Measurements from ENCODE around the gene SUGP1. TPM values are rescaled to one million over a fixed set of nuclear protein-coding genes. Genes with fewer than 3 reads are reported as not detected.
A peak's percentile ranks its signal among the peaks of the same experiment; 100 is the strongest.

Gene SUGP1
- polyA plus RNA-seq, 1 of the 3 experiments (the other 2 are of a cell fraction) = 43.2 TPM

GRCh38 chr19:19279062-19279612 is 41.2 kb downstream of the SUGP1 start (continued):
- TF ChIP-seq PBX3 (IDR thresholded peaks at IDR 0.05) = no peak
- no peak for TF ChIP-seq RFX5 (IDR thresholded peaks at IDR 0.05; ENCODE audit: low read length)

GRCh38 chr19:19278315-19278714 is 42.0 kb downstream of the SUGP1 start:
- 100% methylated on average over 5 of the region's 7 CpGs for WGBS (ENCODE audit: low lambda C conversion rate)
- peaks cover 0 to 60% of the 10 kb centered on the region in 2 experiments for H3K36me3 ChIP-seq (replicated peaks in 1 of 2; ENCODE audit: control insufficient read depth in 1 of 2, insufficient read depth in 2 of 2, low read length in 1 of 2)
- H3K79me2 ChIP-seq (ENCODE audit: insufficient read depth) = no peaks in the 10 kb centered on the region
- no peaks in the 10 kb centered on the region for H3K9me3 ChIP-seq
- ChIA-PET POLR2A (no interaction called here), CTCF (interaction anchor here (0.8 to 0.9 kb wide), 2 partner anchors 64 to 104 kb away, joined by 3 read pairs; no protein-coding TSS in a partner anchor)
- DNase-seq = peak; percentile 18
- H3K27ac ChIP-seq (ENCODE audit: low read depth in 2 of 2, low read length in 1 of 2) = no peak overlapping the region; a peak in 1 of 4 replicates
- no peaks in the 10 kb centered on the region for H3K27me3 ChIP-seq (ENCODE audit: insufficient read depth)
- no peaks in the 10 kb centered on the region for H3K9me2 ChIP-seq
- TF ChIP-seq FOSL2 (IDR thresholded peaks at IDR 0.05; ENCODE audit: borderline replicate concordance, low read depth) = no peak
- no peak for TF ChIP-seq IRF3 (IDR thresholded peaks at IDR 0.05; ENCODE audit: low read depth, low read length)
- no peak for TF ChIP-seq RCOR1 (IDR thresholded peaks at IDR 0.05; ENCODE audit: low read length)
- no peak for TF ChIP-seq RXRA (IDR thresholded peaks at IDR 0.05; ENCODE audit: borderline replicate concordance, low read depth)
- TF ChIP-seq POLR2AphosphoS5 (IDR thresholded peaks at IDR 0.05; ENCODE audit: low read depth, low read length) = no peak
- no peak for TF ChIP-seq JUND (IDR thresholded peaks at IDR 0.05)
- TF ChIP-seq SIN3A (IDR thresholded peaks at IDR 0.05; ENCODE audit: borderline replicate concordance, low read depth, low read length) = no peak
- TF ChIP-seq RFX5 (IDR thresholded peaks at IDR 0.05; ENCODE audit: low read length) = no peak
- no peak overlapping the region for H3K4me3 ChIP-seq (ENCODE audit: low read depth in 2 of 2, low read length in 1 of 2)
- no peaks in the 10 kb centered on the region for H4K20me1 ChIP-seq (ENCODE audit: insufficient read depth)
- peaks cover 0 to 16% of the 10 kb centered on the region in 2 experiments; a peak in 1 of 4 replicates for H3K4me1 ChIP-seq (ENCODE audit: control insufficient read depth in 1 of 2, insufficient read depth in 2 of 2, low read depth in 1 of 2, low read length in 1 of 2)
- no peak overlapping the region for H3K9ac ChIP-seq
- H2AFZ ChIP-seq (ENCODE audit: low read depth) = no peak overlapping the region
- H3F3A ChIP-seq (replicated peaks; ENCODE audit: insufficient read depth) = peaks cover 3% of the 10 kb centered on the region
- no peak overlapping the region for H3K4me2 ChIP-seq

- Histone ChIP-seq H3K9me2 (no peaks in the 10 kb centered on the region), H3K27me3 (ENCODE audit: insufficient read depth) (no peaks in the 10 kb centered on the region), H3K4me3 (ENCODE audit: low read depth in 2 of 2, low read length in 1 of 2) (no peak overlapping the region), H3K27ac (ENCODE audit: low read depth in 2 of 2, low read length in 1 of 2) (no peak overlapping the region), H3F3A (replicated peaks; ENCODE audit: insufficient read depth) (peaks cover 3% of the 10 kb centered on the region), H2AFZ (ENCODE audit: low read depth) (no peak overlapping the region), H3K36me3 (replicated peaks in 1 of 2; ENCODE audit: control insufficient read depth in 1 of 2, insufficient read depth in 2 of 2, low read length in 1 of 2) (peaks cover 0 to 60% of the 10 kb centered on the region in 2 experiments), H3K4me2 (no peak overlapping the region), H3K9me3 (no peaks in the 10 kb centered on the region), H3K79me2 (ENCODE audit: insufficient read depth) (no peaks in the 10 kb centered on the region), H3K4me1 (ENCODE audit: control insufficient read depth in 1 of 2, insufficient read depth in 2 of 2, low read depth in 1 of 2, low read length in 1 of 2) (peaks cover 0 to 20% of the 10 kb centered on the region in 2 experiments; a peak in 1 of 4 replicates), H4K20me1 (ENCODE audit: insufficient read depth) (no peaks in the 10 kb centered on the region), H3K9ac (no peak overlapping the region)
- 95% methylated on average over 10 of the region's 20 CpGs for WGBS (ENCODE audit: low lambda C conversion rate)
- peak; percentile 22 for DNase-seq
- ChIA-PET POLR2A (no interaction called here), CTCF (interaction anchor here (1.6 kb wide), 1 partner anchor 37 kb away, joined by 3 read pairs; no protein-coding TSS in a partner anchor)
- TF ChIP-seq NRF1 (IDR thresholded peaks at IDR 0.05; ENCODE audit: low read depth, low read length) = no peak
- no peak for TF ChIP-seq IRF3 (IDR thresholded peaks at IDR 0.05; ENCODE audit: low read depth, low read length)
- no peak for TF ChIP-seq ELF1 (IDR thresholded peaks at IDR 0.05)
- no peak for TF ChIP-seq CTCF (IDR thresholded peaks at IDR 0.05)
- TF ChIP-seq EP300 (IDR thresholded peaks at IDR 0.05; ENCODE audit: borderline replicate concordance in 1 of 2, low read depth in 1 of 2, low read length in 1 of 2) = no peak
- no peak for TF ChIP-seq CHD2 (IDR thresholded peaks at IDR 0.05; ENCODE audit: low read length, partially characterized antibody)
- no peak for TF ChIP-seq USF2 (IDR thresholded peaks at IDR 0.05; ENCODE audit: borderline replicate concordance, low read depth, low read length)
- TF ChIP-seq USF1 (IDR thresholded peaks at IDR 0.05; ENCODE audit: borderline replicate concordance, low read depth) = no peak
- TF ChIP-seq FOXJ3 (CRISPR knock-in tag; IDR thresholded peaks at IDR 0.05) = no peak
- no peak for TF ChIP-seq POLR2AphosphoS5 (IDR thresholded peaks at IDR 0.05; ENCODE audit: low read depth, low read length)
- TF ChIP-seq TCF12 (IDR thresholded peaks at IDR 0.05) = no peak
- TF ChIP-seq FOXM1 (IDR thresholded peaks at IDR 0.05; ENCODE audit: low read depth) = no peak
Observed at GRCh38 chr19:19276851-19277250, 43.5 kb downstream of the SUGP1 start.
